PFSK-1 (cell line): ENCODE results near the gene RELT.

Source experiments
- POLR2AphosphoS5 ChIP-seq: IDR thresholded peaks from 2 replicates; pipeline ENCODE4 v1.6.1; 2012; ENCODE audit warnings: low read depth, mild to moderate bottlenecking, control low read depth, low read length, moderate library complexity
- SIN3A ChIP-seq: IDR thresholded peaks from 2 replicates; pipeline ENCODE4 v1.6.1; 2012; ENCODE audit warnings: mild to moderate bottlenecking, low read length, moderate library complexity, borderline replicate concordance; ENCODE audit not compliant: insufficient read depth

DNA sequence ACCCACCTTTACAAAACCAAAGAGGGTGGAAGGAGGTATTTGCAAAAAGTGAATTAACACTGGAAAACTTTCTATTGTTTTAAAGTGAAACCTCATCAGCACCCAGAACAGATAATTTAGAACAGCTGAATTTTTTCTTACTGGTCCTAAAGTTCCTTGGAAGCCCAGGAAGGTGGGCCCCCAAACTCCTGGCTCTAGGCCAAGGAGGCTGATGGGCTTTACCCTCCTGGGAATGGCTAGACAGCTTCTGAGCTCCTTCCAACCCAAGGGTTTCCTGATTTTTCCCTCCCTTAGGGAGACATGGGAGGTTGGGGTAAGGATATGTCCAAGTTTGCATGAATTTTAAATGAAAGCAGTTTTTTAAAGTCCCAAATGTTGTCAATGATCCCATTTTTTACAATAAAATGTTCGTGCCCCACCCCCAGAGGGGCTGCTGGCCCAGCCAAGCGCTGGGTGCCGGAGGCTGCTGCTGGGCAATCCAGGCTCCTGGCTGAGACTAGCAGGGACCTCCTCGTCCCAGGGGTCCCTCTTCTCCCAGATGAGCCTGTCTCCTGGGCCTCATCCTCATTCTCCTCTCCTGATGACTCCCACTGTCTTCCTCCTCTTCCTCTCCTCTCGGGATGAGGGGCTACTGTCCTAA is 28.4 kb downstream of the RELT start:
- no peak for TF ChIP-seq POLR2AphosphoS5
- TF ChIP-seq SIN3A, result no peak
